Measurements from ENCODE around the gene NTMT2. TPM values are rescaled to one million over a fixed set of nuclear protein-coding genes. Genes with fewer than 3 reads are reported as not detected.

The NTMT2 gene
- total and polyA plus RNA-seq, 2 donors (not counting 1 experiment from before 2014, with no cell fraction given), result not detected

- no peaks in the 10 kb centered on the region for H3K79me2 ChIP-seq (ENCODE audit: control insufficient read depth, insufficient read depth, low read length)
- H3K36me3 ChIP-seq (replicated peaks in 1 of 2; ENCODE audit: control extremely low read depth in 1 of 2, control insufficient read depth in 1 of 2, extremely low read depth in 1 of 2, insufficient read depth in 2 of 2, low read length in 1 of 2), result no peaks in the 10 kb centered on the region
- ChIA-PET POLR2A (no interaction called here), CTCF (no interaction called here)
- no peak for ATAC-seq (ENCODE audit: low read depth)
- no peak overlapping the region for H3K4me3 ChIP-seq (ENCODE audit: control extremely low read depth in 1 of 5, extremely low read depth in 1 of 5, insufficient read depth in 1 of 5, low read depth in 2 of 5, low read length in 4 of 5)
- H3K27me3 ChIP-seq (replicated peaks in 1 of 4; ENCODE audit: control extremely low read depth in 1 of 4, control insufficient read depth in 3 of 4, insufficient read depth in 4 of 4, low read length in 3 of 4), result no peaks in the 10 kb centered on the region
- intact Hi-C loops (cut with micrococcal nuclease), result no loop called here
- no peaks in the 10 kb centered on the region for H3K4me1 ChIP-seq (ENCODE audit: control insufficient read depth in 2 of 2, insufficient read depth in 2 of 2, low read length in 2 of 2)
- no peaks in the 10 kb centered on the region for H3K4me1 Mint-ChIP-seq
- no peak overlapping the region for H3K4me3 Mint-ChIP-seq
- no peak overlapping the region for H2AFZ ChIP-seq (ENCODE audit: insufficient read depth, low read depth, low read length, poor library complexity, severe bottlenecking)
- TF ChIP-seq EZH2 (IDR thresholded peaks at IDR 0.05; ENCODE audit: borderline replicate concordance, insufficient read depth, low read depth, low read length, poor library complexity, severe bottlenecking), result no peak
- TF ChIP-seq CTCF (IDR thresholded peaks at IDR 0.05), result no peak
- no peak overlapping the region for H3K9ac ChIP-seq (ENCODE audit: low read length)
- H3K4me2 ChIP-seq (replicated peaks; ENCODE audit: low read depth, low read length, poor library complexity, severe bottlenecking), result no peak overlapping the region
- H3K9me3 ChIP-seq (ENCODE audit: control extremely low read depth in 1 of 3, control insufficient read depth in 2 of 3, insufficient read depth in 1 of 3, low read length in 2 of 3), result no peaks in the 10 kb centered on the region
- H4K20me1 ChIP-seq (ENCODE audit: control insufficient read depth, insufficient read depth, low read length, poor library complexity, severe bottlenecking), result no peaks in the 10 kb centered on the region
- no peak overlapping the region for H3K27ac ChIP-seq (ENCODE audit: low read length in 2 of 2)
- peaks cover 4% of the 10 kb centered on the region for H3K27me3 Mint-ChIP-seq
- H3K27ac Mint-ChIP-seq, result no peak overlapping the region
- peaks cover 3% of the 10 kb centered on the region for H3K9me3 Mint-ChIP-seq (ENCODE audit: insufficient read depth)
- no peak for DNase-seq
Observed at GRCh38 chr1:170125269-170125668, 20.5 kb upstream of the NTMT2 start.

GRCh38 chr1:170126696-170127095 lies 19.1 kb upstream of the NTMT2 start:
- no peaks in the 10 kb centered on the region for H3K27me3 ChIP-seq (replicated peaks in 1 of 4; ENCODE audit: control extremely low read depth in 1 of 4, control insufficient read depth in 3 of 4, insufficient read depth in 4 of 4, low read length in 3 of 4)
- no peak overlapping the region for H3K9ac ChIP-seq (ENCODE audit: low read length)
- Mint-ChIP-seq H3K4me1 (no peaks in the 10 kb centered on the region), H3K27me3 (peaks cover 8% of the 10 kb centered on the region), H3K27ac (no peak overlapping the region), H3K4me3 (no peak overlapping the region), H3K9me3 (ENCODE audit: insufficient read depth) (peaks cover 3% of the 10 kb centered on the region)
- no peak overlapping the region for H2AFZ ChIP-seq (ENCODE audit: insufficient read depth, low read depth, low read length, poor library complexity, severe bottlenecking)
- intact Hi-C loops (cut with micrococcal nuclease), result no loop called here
- TF ChIP-seq EZH2 (IDR thresholded peaks at IDR 0.05; ENCODE audit: borderline replicate concordance, insufficient read depth, low read depth, low read length, poor library complexity, severe bottlenecking) (no peak), CTCF (IDR thresholded peaks at IDR 0.05) (no peak)
- no CpG with 5 or more reads among the region's 4 CpGs for WGBS (ENCODE audit: insufficient coverage)
- H3K9me3 ChIP-seq (ENCODE audit: control extremely low read depth in 1 of 3, control insufficient read depth in 2 of 3, insufficient read depth in 1 of 3, low read length in 2 of 3), result no peaks in the 10 kb centered on the region
- POLR2A ChIA-PET, result no interaction called here
- ATAC-seq (ENCODE audit: low read depth) (no peak), DNase-seq (no peak)
- H3K36me3 ChIP-seq (replicated peaks in 1 of 2; ENCODE audit: control extremely low read depth in 1 of 2, control insufficient read depth in 1 of 2, extremely low read depth in 1 of 2, insufficient read depth in 2 of 2, low read length in 1 of 2), result no peaks in the 10 kb centered on the region
- H3K4me3 ChIP-seq (ENCODE audit: control extremely low read depth in 1 of 5, extremely low read depth in 1 of 5, insufficient read depth in 1 of 5, low read depth in 2 of 5, low read length in 4 of 5), result no peak overlapping the region
- H3K4me2 ChIP-seq (replicated peaks; ENCODE audit: low read depth, low read length, poor library complexity, severe bottlenecking), result no peak overlapping the region
- no peak overlapping the region for H3K27ac ChIP-seq (ENCODE audit: low read length in 2 of 2)
- no peaks in the 10 kb centered on the region for H3K79me2 ChIP-seq (ENCODE audit: control insufficient read depth, insufficient read depth, low read length)
- CTCF ChIA-PET, result no interaction called here
- no peaks in the 10 kb centered on the region for H3K4me1 ChIP-seq (ENCODE audit: control insufficient read depth in 2 of 2, insufficient read depth in 2 of 2, low read length in 2 of 2)
- H4K20me1 ChIP-seq (ENCODE audit: control insufficient read depth, insufficient read depth, low read length, poor library complexity, severe bottlenecking), result no peaks in the 10 kb centered on the region
